Activated T-helper 9 cell treated with anti-CD3 and anti-CD28 coated beads, Interleukin-2, amount 50 U/mL, for 16 hours (primary cell): ENCODE data around the gene DPH3.

Experiments
- DNase-seq: peaks from one replicate; pipeline ENCODE4 v3.0.0-alpha.2; 2020; ENCODE audit warnings: low read depth

Gene DPH3

GRCh38 chr3:16290827-16291196 is 26.1 kb upstream of the DPH3 start:
- no peak for DNase-seq

GRCh38 chr3:16290007-16290826 is 25.5 kb upstream of the DPH3 start:
- DNase-seq = no peak

GRCh38 chr3:16289144-16289889 is 24.6 kb upstream of the DPH3 start:
- no peak for DNase-seq

- no peak for DNase-seq
Measured at GRCh38 chr3:16288664-16289063, 23.9 kb upstream of the DPH3 start.

- no peak for DNase-seq
Measured at GRCh38 chr3:16286751-16287543, 22.2 kb upstream of the DPH3 start.

- DNase-seq = peak; percentile 45
Measured at GRCh38 chr3:16286161-16286560, 21.4 kb upstream of the DPH3 start.

GRCh38 chr3:16284633-16285032 is 19.9 kb upstream of the DPH3 start:
- DNase-seq = no peak

GRCh38 chr3:16280671-16281070 is 15.9 kb upstream of the DPH3 start:
- DNase-seq = no peak

GRCh38 chr3:16279010-16279801 is 14.5 kb upstream of the DPH3 start:
- no peak for DNase-seq

GRCh38 chr3:16277471-16277870 is 12.7 kb upstream of the DPH3 start:
- no peak for DNase-seq

GRCh38 chr3:16273867-16274266 is 9.1 kb upstream of the DPH3 start:
- DNase-seq = no peak

GRCh38 chr3:16272588-16272987 is 7.8 kb upstream of the DPH3 start:
- no peak for DNase-seq

GRCh38 chr3:16270855-16271254 is 6.1 kb upstream of the DPH3 start:
- DNase-seq = no peak

- DNase-seq = no peak
Measured at GRCh38 chr3:16266714-16267113, 2.0 kb upstream of the DPH3 start.

GRCh38 chr3:16265455-16265786 is 678 bp upstream of the DPH3 start:
- no peak for DNase-seq

GRCh38 chr3:16264174-16264707 is 502 bp downstream of the DPH3 start:
- DNase-seq = no peak

- DNase-seq = no peak
Measured at GRCh38 chr3:16262174-16262573, 2.6 kb downstream of the DPH3 start.

- no peak for DNase-seq
Measured at GRCh38 chr3:16260046-16260445, 4.7 kb downstream of the DPH3 start.

- no peak for DNase-seq
Measured at GRCh38 chr3:16258866-16259265, 5.9 kb downstream of the DPH3 start.

GRCh38 chr3:16258177-16258576 is 6.6 kb downstream of the DPH3 start:
- no peak for DNase-seq

GRCh38 chr3:16257309-16257708 is 7.4 kb downstream of the DPH3 start:
- DNase-seq = no peak

GRCh38 chr3:16255726-16256125 is 9.0 kb downstream of the DPH3 start:
- DNase-seq = no peak
